Cardiac fibroblast (primary cell): ENCODE data around the gene HSPB6.
"Not testable (repeated sequence)": the region's sequence is repeated elsewhere in the genome, so short reads cannot be mapped to it uniquely, and the experiment has no call there.

ENCODE experiments used
- DNase-seq, 2 donors: peaks; one replicate each; pipeline versions ENCODE4 v3.0.0 to v3.0.0-alpha.2; 2010; ENCODE audit warnings: low read depth in 2 of 2
- H3K4me3 ChIP-seq, 2 donors: replicated peaks in 1 of 2; 1 replicate in 1 of 2; 2 replicates in 1 of 2; pipeline ENCODE4 v1.5.1; 2011; ENCODE audit warnings: low read depth in 2 of 2, low read length in 2 of 2, mild to moderate bottlenecking in 2 of 2, moderate library complexity in 1 of 2
- TF ChIP-seq, protein P1 (sequence below): IDR thresholded peaks from one replicate; pipeline ENCODE4 v1.5.1; 2011; ENCODE audit warnings: low read depth, mild to moderate bottlenecking, low read length, inconsistent platforms

HSPB6 gene

DNA sequence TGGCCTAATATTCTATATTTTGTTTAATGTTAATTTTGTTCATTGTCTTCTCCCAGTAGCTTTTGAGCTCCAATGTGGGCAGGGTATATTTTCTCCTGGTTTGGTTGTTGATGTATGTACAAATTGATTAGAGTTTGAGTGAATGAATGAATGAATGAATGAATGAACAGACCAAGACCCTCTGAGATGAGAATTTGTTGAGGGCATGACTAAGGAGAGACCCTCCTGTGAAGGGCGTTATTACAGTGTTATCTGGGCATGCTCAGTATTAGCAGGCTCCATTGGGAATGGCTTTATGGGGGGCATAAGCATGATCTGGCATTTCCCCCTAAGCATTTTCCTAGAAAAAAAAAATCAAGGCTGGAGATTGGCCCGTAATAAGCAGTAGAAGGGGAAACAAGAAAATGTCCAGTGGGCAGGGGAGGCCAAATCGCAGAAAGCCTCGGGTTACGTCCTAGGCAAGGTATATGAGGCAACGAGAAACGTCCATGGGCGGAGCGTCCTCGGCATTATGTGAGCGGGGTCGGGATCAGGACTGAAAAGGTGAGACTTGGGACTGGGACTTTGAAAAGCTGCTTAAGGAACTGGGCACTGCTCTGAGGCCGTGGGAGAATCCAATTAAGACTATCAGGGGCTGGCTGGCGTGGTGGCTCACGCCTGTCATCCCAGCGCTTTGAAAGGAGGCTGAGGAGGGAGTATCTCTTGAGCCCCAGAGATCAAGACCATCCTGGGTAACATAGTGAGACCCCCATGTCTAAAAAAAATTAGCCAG lies 17.6 kb upstream of the HSPB6 start:
- TF ChIP-seq, protein P1, sequence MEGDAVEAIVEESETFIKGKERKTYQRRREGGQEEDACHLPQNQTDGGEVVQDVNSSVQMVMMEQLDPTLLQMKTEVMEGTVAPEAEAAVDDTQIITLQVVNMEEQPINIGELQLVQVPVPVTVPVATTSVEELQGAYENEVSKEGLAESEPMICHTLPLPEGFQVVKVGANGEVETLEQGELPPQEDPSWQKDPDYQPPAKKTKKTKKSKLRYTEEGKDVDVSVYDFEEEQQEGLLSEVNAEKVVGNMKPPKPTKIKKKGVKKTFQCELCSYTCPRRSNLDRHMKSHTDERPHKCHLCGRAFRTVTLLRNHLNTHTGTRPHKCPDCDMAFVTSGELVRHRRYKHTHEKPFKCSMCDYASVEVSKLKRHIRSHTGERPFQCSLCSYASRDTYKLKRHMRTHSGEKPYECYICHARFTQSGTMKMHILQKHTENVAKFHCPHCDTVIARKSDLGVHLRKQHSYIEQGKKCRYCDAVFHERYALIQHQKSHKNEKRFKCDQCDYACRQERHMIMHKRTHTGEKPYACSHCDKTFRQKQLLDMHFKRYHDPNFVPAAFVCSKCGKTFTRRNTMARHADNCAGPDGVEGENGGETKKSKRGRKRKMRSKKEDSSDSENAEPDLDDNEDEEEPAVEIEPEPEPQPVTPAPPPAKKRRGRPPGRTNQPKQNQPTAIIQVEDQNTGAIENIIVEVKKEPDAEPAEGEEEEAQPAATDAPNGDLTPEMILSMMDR = no peak
- peak overlapping the region; percentile 8 to 37 for H3K4me3 ChIP-seq
- no peak for DNase-seq

DNA sequence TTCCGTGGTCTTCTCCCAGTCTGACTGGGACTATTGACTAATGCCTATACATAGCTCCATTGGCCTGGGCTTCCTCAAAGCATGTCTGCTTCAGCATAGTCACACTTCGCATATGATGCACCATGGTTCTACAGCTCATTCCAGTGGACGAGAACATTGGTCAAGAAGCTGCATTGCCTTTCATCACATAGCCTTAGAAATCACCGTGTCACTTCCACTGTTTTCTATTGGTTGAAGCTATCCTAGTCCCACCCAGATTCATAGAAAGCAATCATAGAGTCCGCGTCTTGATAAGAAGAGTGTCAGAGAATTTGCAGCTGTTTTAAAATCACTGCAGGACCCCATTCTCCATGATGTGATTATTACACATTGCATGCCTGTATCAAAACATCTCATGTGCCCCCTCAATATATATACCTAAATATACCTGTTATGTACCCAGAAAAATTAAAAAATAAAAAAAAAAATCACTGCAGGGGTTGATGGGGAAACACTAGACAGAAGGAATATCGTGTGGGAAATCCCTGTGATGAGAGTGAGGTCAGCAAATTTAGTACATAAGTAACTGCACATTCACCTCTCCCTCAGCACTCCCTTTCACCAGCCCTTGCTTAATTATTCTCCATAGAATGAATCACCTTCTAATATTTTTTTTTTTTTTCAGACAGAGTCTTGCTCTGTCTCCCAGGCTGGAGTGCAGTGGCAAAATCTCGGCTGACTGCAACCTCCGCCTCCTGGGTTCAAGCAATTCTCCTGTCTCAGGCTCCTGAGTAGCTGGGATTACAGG lies 16.4 kb upstream of the HSPB6 start:
- TF ChIP-seq, protein P1 = no peak
- H3K4me3 ChIP-seq = no peak overlapping the region
- DNase-seq = peak; percentile 42 to 72

DNA sequence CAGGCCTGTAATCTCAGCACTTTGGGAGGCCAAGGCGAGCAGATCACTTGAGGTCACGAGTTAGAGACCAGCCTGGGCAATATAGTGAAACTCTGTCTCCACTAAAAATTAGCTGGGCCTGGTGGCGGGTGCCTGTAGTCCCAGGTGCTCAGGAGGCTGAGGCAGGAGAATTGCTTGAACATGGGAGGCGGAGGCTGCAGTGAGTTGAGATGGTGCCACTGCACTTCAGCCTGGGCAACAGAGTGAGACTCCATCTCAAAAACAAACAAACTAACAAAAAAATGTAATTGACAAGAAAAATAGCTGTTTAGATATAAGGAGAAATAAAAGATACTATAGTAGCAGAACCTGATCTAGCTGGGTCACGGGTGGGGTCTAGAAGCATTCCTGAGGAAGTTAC lies 15.5 kb upstream of the HSPB6 start:
- not testable (repeated sequence) for DNase-seq

DNA sequence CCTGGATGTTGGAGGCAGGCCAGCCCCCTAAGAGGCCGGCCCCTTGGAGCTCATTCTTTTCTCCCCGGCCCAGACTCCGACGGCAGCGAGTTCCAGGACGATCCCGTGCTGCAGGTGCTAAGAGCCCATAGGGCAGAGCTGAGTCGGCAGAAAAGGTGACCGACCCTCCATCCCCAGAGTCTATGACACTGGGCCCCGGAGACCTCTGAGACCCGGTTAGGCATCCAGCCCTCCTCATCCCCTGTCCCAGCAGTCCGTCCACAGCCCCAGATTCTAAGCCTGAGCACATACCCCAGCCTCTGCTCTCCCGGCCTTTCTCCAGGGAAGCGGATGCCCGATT lies 11.2 kb upstream of the HSPB6 start:
- DNase-seq = no peak
- TF ChIP-seq, protein P1 = no peak
- H3K4me3 ChIP-seq = no peak overlapping the region

More for the DNA sequence above, 15.5 kb upstream of the HSPB6 start:
- H3K4me3 ChIP-seq = not testable (repeated sequence)

DNA sequence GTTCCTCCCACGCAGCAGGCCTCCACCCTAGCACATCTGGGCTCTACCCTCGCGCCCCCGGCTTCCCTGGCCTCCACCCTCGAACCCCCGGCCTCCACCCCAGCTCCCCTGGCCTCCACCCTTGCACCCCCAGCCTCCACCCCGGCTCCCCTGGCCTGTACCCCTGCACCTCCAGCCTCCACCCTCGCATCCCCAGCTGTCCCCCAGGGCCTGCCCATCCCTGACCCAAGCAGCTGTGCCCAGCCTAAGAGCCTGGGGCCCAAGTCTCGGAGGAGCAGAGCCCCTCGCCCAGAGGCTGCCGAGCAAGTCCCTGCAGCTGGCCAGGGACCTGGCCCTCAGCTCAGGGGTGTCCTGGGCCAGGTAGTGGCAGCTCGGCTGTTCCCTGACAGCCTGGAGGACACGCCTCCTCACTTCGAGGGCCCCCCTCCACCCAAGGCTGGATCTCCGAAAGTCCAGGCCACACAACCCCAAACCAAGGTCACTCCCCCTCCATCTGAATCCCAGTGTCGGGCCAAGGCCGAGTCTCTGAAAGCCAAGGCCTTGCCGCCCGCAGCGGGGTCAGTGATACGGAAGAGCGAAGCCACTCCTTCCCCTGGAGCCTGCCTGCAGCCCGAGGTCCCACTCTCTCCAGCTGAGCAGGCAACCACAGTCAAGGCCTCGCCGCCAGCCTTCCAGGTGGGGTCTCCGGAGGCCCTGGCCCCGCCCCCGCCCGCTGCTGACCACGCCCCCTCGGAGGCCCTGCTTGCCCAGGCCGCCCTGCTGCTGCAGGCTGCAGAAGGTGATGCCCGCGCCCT lies 10.7 kb upstream of the HSPB6 start:
- no peak for DNase-seq
- no peak overlapping the region for H3K4me3 ChIP-seq
- TF ChIP-seq, protein P1 = no peak

DNA sequence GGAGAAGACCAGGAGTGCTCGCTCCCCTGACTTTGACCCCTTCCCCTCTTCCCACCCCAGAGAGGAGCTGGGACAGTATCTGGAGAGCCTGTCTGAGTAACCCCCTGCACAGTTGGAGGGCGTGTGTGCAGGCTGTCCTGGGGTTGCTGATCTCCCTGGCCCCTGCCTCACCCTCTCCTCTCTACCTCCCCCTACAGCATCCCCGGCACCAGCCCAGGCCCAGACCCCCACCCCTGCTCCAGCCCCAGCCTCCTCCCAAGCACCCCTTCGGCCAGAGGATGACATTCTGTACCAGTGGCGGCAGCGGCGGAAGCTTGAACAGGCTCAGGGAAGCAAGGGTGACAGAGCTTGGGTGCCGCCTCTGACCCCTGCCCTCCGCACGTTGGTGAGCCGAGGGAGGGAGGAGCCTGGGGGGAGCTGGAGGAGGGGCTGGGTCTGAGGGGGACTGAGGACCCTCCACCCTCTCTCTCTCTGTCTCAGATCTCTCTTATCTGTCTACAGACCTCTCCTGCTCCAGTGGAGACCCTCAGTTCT lies 9.8 kb upstream of the HSPB6 start:
- no peak for DNase-seq
- TF ChIP-seq, protein P1 = no peak
- H3K4me3 ChIP-seq = no peak overlapping the region
